Measurements from ENCODE around the gene TRAPPC3.

TRAPPC3 gene

GRCh38 chr1:36151134-36151844 is 2.0 kb upstream of the TRAPPC3 start:
- DNase-seq: no peak

GRCh38 chr1:36150296-36151133 is 1.2 kb upstream of the TRAPPC3 start:
- DNase-seq: peak; percentile 80

GRCh38 chr1:36149973-36150295 is 648 bp upstream of the TRAPPC3 start:
- no peak for DNase-seq

GRCh38 chr1:36148821-36149236 is 457 bp downstream of the TRAPPC3 start:
- peak; percentile 55 for DNase-seq

GRCh38 chr1:36144413-36144812 is 4.9 kb downstream of the TRAPPC3 start:
- DNase-seq: no peak

GRCh38 chr1:36143424-36143823 is 5.9 kb downstream of the TRAPPC3 start:
- DNase-seq: no peak

GRCh38 chr1:36142121-36142520 is 7.2 kb downstream of the TRAPPC3 start:
- DNase-seq: peak; percentile 39

- no peak for DNase-seq
Observed at GRCh38 chr1:36139521-36139920, 9.8 kb downstream of the TRAPPC3 start.

- no peak for DNase-seq
Observed at GRCh38 chr1:36137776-36138175, 11.5 kb downstream of the TRAPPC3 start.

- no peak for DNase-seq
Observed at GRCh38 chr1:36137226-36137625, 12.1 kb downstream of the TRAPPC3 start.

- no peak for DNase-seq
Observed at GRCh38 chr1:36136535-36136934, 12.8 kb downstream of the TRAPPC3 start.

GRCh38 chr1:36135796-36136195 is 13.5 kb downstream of the TRAPPC3 start:
- no peak for DNase-seq

GRCh38 chr1:36135330-36135667 is 14.0 kb downstream of the TRAPPC3 start:
- no peak for DNase-seq

GRCh38 chr1:36134505-36135329 is 14.6 kb downstream of the TRAPPC3 start:
- DNase-seq: peak; percentile 74

- no peak for DNase-seq
Observed at GRCh38 chr1:36134031-36134430, 15.3 kb downstream of the TRAPPC3 start.

- no peak for DNase-seq
Observed at GRCh38 chr1:36133484-36133883, 15.8 kb downstream of the TRAPPC3 start.

GRCh38 chr1:36132029-36132428 is 17.3 kb downstream of the TRAPPC3 start:
- no peak for DNase-seq

GRCh38 chr1:36128905-36129206 is 20.4 kb downstream of the TRAPPC3 start:
- DNase-seq: no peak

- DNase-seq: no peak
Observed at GRCh38 chr1:36128126-36128904, 21.0 kb downstream of the TRAPPC3 start.

GRCh38 chr1:36126797-36127500 is 22.3 kb downstream of the TRAPPC3 start:
- no peak for DNase-seq

GRCh38 chr1:36126005-36126716 is 23.1 kb downstream of the TRAPPC3 start:
- no peak for DNase-seq

All from midbrain (tissue), 1 donor.